GM10266 (cell line): ENCODE data around the gene F2.

Experiments
- DNase-seq: peaks from one replicate; pipeline ENCODE4 v3.0.0; 2012; ENCODE audit errors: extremely low spot score
- CTCF ChIP-seq: IDR thresholded peaks from 2 replicates; pipeline ENCODE4 v1.5.1; 2012; ENCODE audit warnings: mild to moderate bottlenecking, low read depth; ENCODE audit not compliant: control insufficient read depth, insufficient read depth; ENCODE audit errors: missing control alignments

F2 gene

GRCh38 chr11:46679241-46680163 is 39.5 kb upstream of the F2 start:
- no peak for DNase-seq

GRCh38 chr11:46680164-46680760 is 38.8 kb upstream of the F2 start:
- no peak for DNase-seq
- TF ChIP-seq CTCF, result no peak

More at GRCh38 chr11:46679241-46680163, 39.5 kb upstream of the F2 start:
- TF ChIP-seq CTCF, result no peak

GRCh38 chr11:46680815-46681214 is 38.2 kb upstream of the F2 start:
- DNase-seq, result no peak
- TF ChIP-seq CTCF, result no peak

GRCh38 chr11:46681814-46682213 is 37.2 kb upstream of the F2 start:
- DNase-seq, result no peak
- no peak for TF ChIP-seq CTCF

GRCh38 chr11:46682773-46683752 is 36.0 kb upstream of the F2 start:
- no peak for TF ChIP-seq CTCF
- no peak for DNase-seq

GRCh38 chr11:46684367-46684766 is 34.6 kb upstream of the F2 start:
- no peak for DNase-seq
- TF ChIP-seq CTCF, result no peak
